Naive thymus-derived CD8-positive, alpha-beta T cell (primary cell): Measurements from ENCODE around the gene RUNDC3A. TPM values are rescaled to one million over a fixed set of nuclear protein-coding genes. Genes with fewer than 3 reads are reported as not detected.

Source experiments
- ATAC-seq, 2 donors: fragments of 150-1000 bp; cut with Tn5 transposase in 1 of 2; sonication (Bioruptor Pico), chemical (Tn5 transposase) in 1 of 2; 1 replicate in 1 of 2; 2 replicates in 1 of 2; pipeline ENCODE4 v1.10.0; 2021; ENCODE audit warnings: mild to moderate bottlenecking in 2 of 2, moderate library complexity in 2 of 2
- POLR2A ChIA-PET: fragments of 350-600 bp; sonication (Branson Sonifier 250); formaldehyde crosslinking; loops from one replicate; lab custom pipeline; 2021; ENCODE audit warnings: antibody characterized with exemption; lab: Charles Lee
- DNase-seq, 10 donors: peaks; one replicate each; pipeline versions ENCODE4 v3.0.0 to v3.0.0-alpha.2; 2020 to 2022
- H3K27ac Mint-ChIP-seq, 10 donors: one replicate each; pipeline ENCODE4 v1.8.0; 2020 to 2022; ENCODE audit warnings: mild to moderate bottlenecking in 10 of 10, mixed read lengths in 10 of 10, moderate library complexity in 4 of 10, inconsistent platforms in 1 of 10
- H3K27me3 Mint-ChIP-seq, 5 donors: one replicate each; pipeline ENCODE4 v1.8.0; 2021 to 2022; ENCODE audit warnings: mixed read lengths in 5 of 5
- H3K36me3 Mint-ChIP-seq, 3 donors: one replicate each; pipeline ENCODE4 v1.8.0; 2020 to 2022; ENCODE audit warnings: mixed read lengths in 3 of 3, mild to moderate bottlenecking in 2 of 3, inconsistent platforms in 1 of 3
- H3K4me1 Mint-ChIP-seq, 4 donors: one replicate each; pipeline ENCODE4 v1.8.0; 2021 to 2022; ENCODE audit warnings: mixed read lengths in 4 of 4
- H3K4me3 Mint-ChIP-seq, 10 donors: one replicate each; pipeline ENCODE4 v1.8.0; 2020 to 2022; ENCODE audit warnings: mild to moderate bottlenecking in 10 of 10, mixed read lengths in 10 of 10, moderate library complexity in 6 of 10, inconsistent platforms in 1 of 10
- H3K9me3 Mint-ChIP-seq, 9 donors: one replicate each; pipeline ENCODE4 v1.8.0; 2020 to 2022; ENCODE audit warnings: mixed read lengths in 9 of 9, mild to moderate bottlenecking in 3 of 9, inconsistent platforms in 1 of 9, moderate library complexity in 1 of 9
- polyA plus RNA-seq, 3 donors: library from polyadenylated mRNA; unstranded; fragments of 300-500 nt; fragmentation: Illumina TruSeq; gene quantifications; one replicate each; pipeline ENCODE4 v1.2.3, GENCODE V29; 2021
- total RNA-seq, 8 experiments: library from RNA in 2 of 8; stranded (reverse) in 2 of 8; gene quantifications; one replicate each; pipeline ENCODE4 v1.2.3 and lab custom pipeline; 2021 to 2026

The RUNDC3A gene
- total and polyA plus RNA-seq, 5 experiments from 2014 or later = not detected

DNA sequence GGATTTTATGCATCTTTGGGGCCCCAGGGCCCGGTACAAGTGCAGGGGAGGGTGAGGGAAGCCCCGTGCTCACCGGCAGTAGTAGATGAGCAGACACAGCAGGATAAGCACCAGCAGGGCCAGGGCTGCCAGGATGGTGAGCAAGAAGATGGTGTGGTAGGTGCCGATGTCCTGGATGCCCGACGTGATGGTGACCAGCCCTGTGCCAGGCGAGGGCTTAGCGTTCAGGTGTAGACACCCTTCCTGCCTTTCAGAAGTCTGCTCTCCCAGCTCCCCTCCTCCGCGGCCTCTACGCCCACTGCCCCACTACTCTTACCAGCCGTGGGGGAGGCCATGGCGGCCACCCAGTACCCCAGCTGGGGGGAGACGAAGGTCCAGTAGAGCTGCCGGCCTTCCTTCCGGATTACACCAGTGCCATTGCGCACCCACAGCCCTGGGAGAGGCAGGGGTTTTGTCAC is 47.3 kb downstream of the RUNDC3A start:
- ATAC-seq = no peak
- Mint-ChIP-seq H3K4me3 (peak overlapping the region in 4 of 10 donors; percentile 18 to 76 (median 42)), H3K27me3 (no peaks in the 10 kb centered on the region), H3K9me3 (no peaks in the 10 kb centered on the region), H3K27ac (peak overlapping the region in 2 of 10 donors; percentile 31 to 45), H3K4me1 (peaks cover 9 to 24% (median 13%) of the 10 kb centered on the region in 4 donors), H3K36me3 (peaks cover 0 to 3% (median 0%) of the 10 kb centered on the region in 3 donors)
- POLR2A ChIA-PET = interaction anchor here (0.9 to 2.8 kb wide), 3 partner anchors 25 to 158 kb away, joined by 3 to 10 read pairs (median 4); no protein-coding TSS in a partner anchor
- no peak for DNase-seq

GRCh38 chr17:44356241-44356640 is 47.8 kb downstream of the RUNDC3A start:
- peaks cover 0 to 3% (median 0%) of the 10 kb centered on the region in 3 donors for H3K36me3 Mint-ChIP-seq
- no peak overlapping the region for H3K27ac Mint-ChIP-seq
- H3K4me3 Mint-ChIP-seq = peak overlapping the region in 3 of 10 donors; percentile 5 to 56 (median 33)
- DNase-seq (no peak), ATAC-seq (no peak)
- POLR2A ChIA-PET = no interaction called here
- H3K9me3 Mint-ChIP-seq = no peaks in the 10 kb centered on the region
- H3K27me3 Mint-ChIP-seq = no peaks in the 10 kb centered on the region
- H3K4me1 Mint-ChIP-seq = peaks cover 8 to 22% (median 12%) of the 10 kb centered on the region in 4 donors

- Mint-ChIP-seq H3K9me3 (no peaks in the 10 kb centered on the region), H3K27ac (peak overlapping the region in 1 of 10 donors; percentile 47), H3K4me3 (no peak overlapping the region), H3K4me1 (peaks cover 8 to 20% (median 10%) of the 10 kb centered on the region in 4 donors), H3K36me3 (no peaks in the 10 kb centered on the region), H3K27me3 (peaks cover 0 to 5% (median 0%) of the 10 kb centered on the region in 5 donors)
- POLR2A ChIA-PET = no interaction called here
- ATAC-seq (no peak), DNase-seq (no peak)
These were observed 49.7 kb downstream of the RUNDC3A start for GRCh38 chr17:44358066-44358465.

GRCh38 chr17:44359006-44359405 is 50.6 kb downstream of the RUNDC3A start:
- Mint-ChIP-seq H3K36me3 (no peaks in the 10 kb centered on the region), H3K27me3 (peaks cover 0 to 5% (median 0%) of the 10 kb centered on the region in 5 donors), H3K4me1 (peaks cover 8 to 17% (median 9%) of the 10 kb centered on the region in 4 donors), H3K4me3 (peak overlapping the region in 1 of 10 donors; percentile 54), H3K9me3 (no peaks in the 10 kb centered on the region), H3K27ac (peak overlapping the region in 4 of 10 donors; percentile 24 to 61 (median 42))
- DNase-seq = no peak
- POLR2A ChIA-PET = interaction anchor here (0.8 kb wide), 1 partner anchor 32 kb away, joined by 3 read pairs; no protein-coding TSS in a partner anchor
- ATAC-seq = no peak

- H3K4me3 Mint-ChIP-seq = no peak overlapping the region
- ATAC-seq (no peak), DNase-seq (no peak)
- no peaks in the 10 kb centered on the region for H3K9me3 Mint-ChIP-seq
- H3K36me3 Mint-ChIP-seq = no peaks in the 10 kb centered on the region
- H3K27me3 Mint-ChIP-seq = peaks cover 0 to 5% (median 0%) of the 10 kb centered on the region in 5 donors
- no peak overlapping the region for H3K27ac Mint-ChIP-seq
- POLR2A ChIA-PET = interaction anchor here (0.5 to 0.8 kb wide), 2 partner anchors 33 to 303 kb away, joined by 3 read pairs; no protein-coding TSS in a partner anchor
- peaks cover 8 to 17% (median 9%) of the 10 kb centered on the region in 4 donors for H3K4me1 Mint-ChIP-seq
These were observed 51.2 kb downstream of the RUNDC3A start for GRCh38 chr17:44359458-44360143.

- Mint-ChIP-seq H3K9me3 (no peaks in the 10 kb centered on the region), H3K4me1 (peaks cover 8 to 15% (median 9%) of the 10 kb centered on the region in 4 donors), H3K36me3 (no peaks in the 10 kb centered on the region), H3K27me3 (peaks cover 0 to 7% (median 5%) of the 10 kb centered on the region in 5 donors), H3K4me3 (no peak overlapping the region), H3K27ac (no peak overlapping the region)
- POLR2A ChIA-PET = no interaction called here
- ATAC-seq (no peak), DNase-seq (no peak)
These were observed 51.7 kb downstream of the RUNDC3A start for GRCh38 chr17:44360144-44360533.

GRCh38 chr17:44360826-44361225 is 52.4 kb downstream of the RUNDC3A start:
- H3K4me3 Mint-ChIP-seq = no peak overlapping the region
- peaks cover 0 to 12% (median 5%) of the 10 kb centered on the region in 5 donors for H3K27me3 Mint-ChIP-seq
- ATAC-seq (no peak), DNase-seq (peak in 1 of 10 donors; percentile 28)
- H3K9me3 Mint-ChIP-seq = no peaks in the 10 kb centered on the region
- no peaks in the 10 kb centered on the region for H3K36me3 Mint-ChIP-seq
- POLR2A ChIA-PET = no interaction called here
- no peak overlapping the region for H3K27ac Mint-ChIP-seq
- peaks cover 8 to 13% (median 9%) of the 10 kb centered on the region in 4 donors for H3K4me1 Mint-ChIP-seq

DNA sequence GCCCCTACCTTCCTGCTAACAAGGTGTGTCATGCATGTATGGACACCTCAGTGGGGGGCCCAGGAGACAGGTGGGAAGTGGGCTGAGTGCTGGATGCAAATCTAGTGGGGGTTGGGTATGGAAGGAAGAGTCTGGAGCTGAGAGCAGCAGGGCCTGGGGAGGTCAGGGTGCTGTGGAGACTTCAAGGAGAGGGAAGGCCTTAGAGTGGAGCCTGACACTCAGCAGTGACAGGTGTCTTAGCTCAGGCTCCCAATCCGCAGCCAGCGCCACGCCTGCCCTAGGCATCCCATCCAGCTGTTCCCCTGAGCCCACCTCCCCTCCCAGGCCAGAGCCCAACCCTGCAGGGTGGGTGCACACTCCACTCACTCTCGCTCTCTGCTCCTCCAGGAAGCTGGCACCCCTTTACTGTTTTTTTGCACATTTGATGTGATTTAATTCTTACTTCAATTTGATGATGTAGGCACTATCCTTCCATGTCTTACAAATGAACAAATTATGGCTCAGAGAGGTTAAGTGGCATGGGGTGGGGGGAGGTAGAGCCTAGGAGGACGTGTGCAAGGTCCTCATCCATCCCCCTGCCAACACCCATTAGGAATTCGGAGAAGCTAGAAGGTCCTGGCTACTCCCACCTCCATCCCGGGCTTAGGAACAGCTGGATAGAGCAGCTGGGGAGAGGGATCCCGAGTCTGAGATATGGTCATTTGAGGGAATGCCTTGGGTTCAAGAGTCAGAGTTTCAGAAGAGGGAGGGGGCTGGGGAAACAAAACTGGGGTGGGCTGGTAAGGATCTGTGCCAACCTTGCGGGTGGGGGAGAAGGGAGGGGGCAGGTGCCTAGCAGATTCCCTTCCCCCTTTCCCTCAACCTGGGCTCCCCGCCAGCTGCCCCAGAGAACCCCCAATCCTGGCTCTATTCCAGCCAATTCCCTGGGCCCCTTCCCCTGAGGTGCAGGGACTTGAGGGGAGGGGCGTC is 53.2 kb downstream of the RUNDC3A start:
- peaks cover 8 to 13% (median 9%) of the 10 kb centered on the region in 4 donors for H3K4me1 Mint-ChIP-seq
- POLR2A ChIA-PET = interaction anchor here (2.0 kb wide), 1 partner anchor 8 kb away, joined by 10 read pairs; no protein-coding TSS in a partner anchor
- H3K4me3 Mint-ChIP-seq = peak overlapping the region in 3 of 10 donors; percentile 1 to 75 (median 5)
- no peaks in the 10 kb centered on the region for H3K9me3 Mint-ChIP-seq
- no peaks in the 10 kb centered on the region for H3K36me3 Mint-ChIP-seq
- ATAC-seq (no peak), DNase-seq (peak in 1 of 10 donors; percentile 54)
- peaks cover 0 to 18% (median 7%) of the 10 kb centered on the region in 5 donors for H3K27me3 Mint-ChIP-seq
- peak overlapping the region in 2 of 10 donors; percentile 10 to 56 for H3K27ac Mint-ChIP-seq

DNA sequence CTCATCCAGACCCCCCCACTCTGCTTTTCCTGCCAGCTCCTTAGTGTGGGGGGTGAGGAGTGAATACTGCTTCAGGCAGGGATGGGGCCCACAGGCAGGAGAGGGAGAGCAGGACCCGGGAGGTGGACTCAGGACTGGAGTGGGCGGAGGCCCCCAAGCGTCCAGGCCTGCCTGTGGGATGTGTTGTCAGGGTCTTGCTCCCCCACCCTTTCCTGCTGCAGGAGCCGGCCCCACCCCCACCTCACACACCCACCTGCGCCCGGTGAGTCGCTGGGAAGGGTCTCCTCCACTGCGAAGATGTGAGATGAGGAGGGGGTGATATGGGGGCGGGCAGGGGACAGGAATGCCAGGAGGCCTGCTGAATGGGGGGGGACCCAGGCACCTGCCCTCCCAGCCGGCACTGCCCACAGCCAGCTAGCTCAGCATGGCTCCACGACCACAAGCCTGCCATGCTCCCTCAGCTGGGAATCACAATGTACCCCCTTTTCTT is 54.1 kb downstream of the RUNDC3A start:
- DNase-seq = peak in 1 of 10 donors; percentile 55
- peaks cover 0 to 21% (median 7%) of the 10 kb centered on the region in 5 donors for H3K27me3 Mint-ChIP-seq
- peaks cover 8 to 13% (median 9%) of the 10 kb centered on the region in 4 donors for H3K4me1 Mint-ChIP-seq
- POLR2A ChIA-PET = interaction anchor here (0.5 to 2.0 kb wide), 2 partner anchors 9 to 140 kb away, joined by 3 to 10 read pairs; no protein-coding TSS in a partner anchor
- H3K9me3 Mint-ChIP-seq = no peaks in the 10 kb centered on the region
- H3K27ac Mint-ChIP-seq = no peak overlapping the region
- ATAC-seq = no peak
- H3K36me3 Mint-ChIP-seq = no peaks in the 10 kb centered on the region
- peak overlapping the region in 7 of 10 donors; percentile 12 to 72 (median 43) for H3K4me3 Mint-ChIP-seq

DNA sequence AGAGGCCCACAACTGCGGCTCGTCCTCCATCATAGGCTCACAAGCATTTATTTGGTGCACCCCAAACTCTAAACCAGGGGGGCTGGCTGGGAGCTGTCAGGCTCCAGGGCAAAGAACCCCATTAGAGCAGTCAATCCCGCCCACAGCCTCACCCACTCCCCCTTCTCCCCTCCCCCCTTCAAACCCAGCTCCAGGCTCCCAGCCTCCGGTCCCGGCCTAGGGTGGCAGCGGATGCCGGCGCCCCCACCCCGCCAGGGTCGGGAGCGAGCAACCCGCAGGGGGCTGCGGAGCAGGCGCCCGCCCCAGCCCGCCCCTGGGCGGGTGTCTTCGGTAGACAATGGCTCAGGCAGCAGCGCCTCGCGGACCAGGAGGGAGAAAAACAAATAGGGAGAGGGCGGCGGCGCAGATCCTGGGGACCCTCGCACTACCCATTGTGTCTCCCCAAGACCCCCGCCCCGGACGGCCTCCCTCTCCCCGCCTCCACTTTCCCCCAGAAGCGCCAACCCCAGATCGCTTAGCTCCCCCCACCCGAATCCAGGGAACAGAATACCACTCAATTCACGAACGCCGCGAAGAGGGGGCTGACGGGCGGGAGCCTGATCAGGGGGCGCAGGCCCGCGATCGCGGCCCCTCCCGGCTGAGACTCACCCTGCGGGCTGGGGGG is 54.7 kb downstream of the RUNDC3A start:
- peak in 3 of 10 donors; percentile 9 to 33 (median 20) for DNase-seq
- Mint-ChIP-seq H3K27ac (no peak overlapping the region), H3K4me3 (peak overlapping the region; percentile 69 to 82 (median 72)), H3K9me3 (no peaks in the 10 kb centered on the region), H3K36me3 (no peaks in the 10 kb centered on the region), H3K27me3 (peaks cover 3 to 27% (median 7%) of the 10 kb centered on the region in 5 donors), H3K4me1 (peaks cover 8 to 13% (median 10%) of the 10 kb centered on the region in 4 donors)
- POLR2A ChIA-PET = interaction anchor here (2.0 kb wide), 1 partner anchor 10 kb away, joined by 10 read pairs; no protein-coding TSS in a partner anchor
- peak; percentile 45 to 46 for ATAC-seq

DNA sequence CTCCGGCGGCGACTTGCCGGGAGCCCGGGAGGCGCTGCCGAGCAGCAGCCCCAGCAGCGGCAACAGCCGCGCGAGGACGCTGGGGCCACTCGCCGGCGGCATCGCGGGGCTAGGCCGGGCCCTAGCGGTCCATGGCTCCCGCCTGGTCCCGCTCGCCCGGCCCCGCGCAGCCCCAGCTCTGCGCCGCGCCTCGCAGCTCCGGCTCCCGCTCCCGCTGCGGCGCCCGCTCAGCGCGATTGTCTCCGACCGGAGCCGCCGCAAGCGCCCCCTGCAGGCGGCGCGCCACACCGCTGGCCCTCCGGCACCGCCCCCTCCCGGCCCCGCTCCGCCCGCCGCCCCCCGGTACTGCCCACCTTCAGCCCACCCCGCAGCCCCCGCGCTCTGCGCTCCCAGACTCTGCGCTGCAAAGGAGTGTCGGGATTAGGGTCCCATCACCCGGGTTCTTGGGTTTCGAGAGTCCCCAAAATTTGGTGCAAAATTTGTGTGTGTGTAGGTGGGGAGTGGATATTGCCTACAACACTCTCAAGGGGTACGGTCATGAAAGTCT is 55.3 kb downstream of the RUNDC3A start, which contains the start of gene FAM171A2:
Gene FAM171A2 (minus strand): TSS at position 241 of the 547 bp plus-strand sequence. CDS start 139 bp downstream, at position 102.
- ATAC-seq (peak; percentile 89 to 91), DNase-seq (peak; percentile 50 to 80 (median 72))
- Mint-ChIP-seq H3K9me3 (no peaks in the 10 kb centered on the region), H3K36me3 (no peaks in the 10 kb centered on the region), H3K4me1 (peaks cover 8 to 11% (median 8%) of the 10 kb centered on the region in 4 donors), H3K4me3 (peak within 1 kb of the TSS; percentile 72 to 87 (median 80)), H3K27me3 (peaks cover 3 to 31% (median 11%) of the 10 kb centered on the region in 5 donors), H3K27ac (no peak within 1 kb of the TSS)
- POLR2A ChIA-PET = interaction anchor here (2.0 kb wide), 1 partner anchor 10 kb away, joined by 10 read pairs; no protein-coding TSS in a partner anchor
